HFF-Myc (cell line): ENCODE measurements around the gene KIF26A.
"Not testable (repeated sequence)": the region's sequence is repeated elsewhere in the genome, so short reads cannot be mapped to it uniquely, and the experiment has no call there.

Experiments
- DNase-seq: peaks from one replicate; pipeline ENCODE4 v3.0.0-alpha.2; 2011; ENCODE audit warnings: low read depth; ENCODE audit errors: extremely low read depth
- H3K4me3 ChIP-seq: replicated peaks from 2 replicates; pipeline ENCODE4 v1.5.1; 2011; ENCODE audit warnings: low read depth, mild to moderate bottlenecking, control low read depth, low read length
- TF ChIP-seq, protein P1 (sequence below): IDR thresholded peaks from 2 replicates; pipeline ENCODE4 v1.5.1; 2012; ENCODE audit warnings: mild to moderate bottlenecking, low read depth, low read length, control low read depth; ENCODE audit errors: missing control alignments

Gene KIF26A

DNA sequence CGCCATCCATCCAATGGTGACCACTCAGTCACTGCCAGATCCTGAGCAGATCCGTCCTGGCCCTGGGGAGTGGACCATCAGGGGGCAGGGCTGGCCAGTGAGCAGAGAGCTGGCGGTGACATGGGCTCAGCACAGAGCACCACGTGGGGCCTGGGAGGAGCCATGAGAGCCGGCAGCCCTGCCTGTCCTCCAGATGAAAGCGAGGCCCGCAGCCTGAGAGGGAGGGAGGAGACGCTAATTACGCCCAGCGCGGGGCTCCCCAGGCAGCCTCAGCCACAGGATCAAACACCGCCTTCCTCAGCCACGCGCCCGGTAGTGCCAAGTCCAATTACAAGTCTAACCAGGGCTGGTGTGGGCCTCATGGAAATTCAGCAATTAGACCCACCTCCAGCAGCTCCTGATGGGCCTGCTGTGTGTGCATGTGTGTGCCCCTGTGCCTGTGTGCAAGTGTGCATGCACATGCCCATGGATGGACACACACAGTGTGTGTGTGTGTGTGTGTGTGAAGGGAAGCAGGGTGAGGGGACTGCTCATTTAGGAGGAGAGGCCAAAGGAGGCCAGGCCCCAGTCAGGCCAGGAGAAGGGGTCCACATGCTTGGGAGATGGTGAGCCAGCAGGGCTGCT lies 68.0 kb downstream of the KIF26A start:
- no peak overlapping the region for H3K4me3 ChIP-seq
- TF ChIP-seq, protein P1, sequence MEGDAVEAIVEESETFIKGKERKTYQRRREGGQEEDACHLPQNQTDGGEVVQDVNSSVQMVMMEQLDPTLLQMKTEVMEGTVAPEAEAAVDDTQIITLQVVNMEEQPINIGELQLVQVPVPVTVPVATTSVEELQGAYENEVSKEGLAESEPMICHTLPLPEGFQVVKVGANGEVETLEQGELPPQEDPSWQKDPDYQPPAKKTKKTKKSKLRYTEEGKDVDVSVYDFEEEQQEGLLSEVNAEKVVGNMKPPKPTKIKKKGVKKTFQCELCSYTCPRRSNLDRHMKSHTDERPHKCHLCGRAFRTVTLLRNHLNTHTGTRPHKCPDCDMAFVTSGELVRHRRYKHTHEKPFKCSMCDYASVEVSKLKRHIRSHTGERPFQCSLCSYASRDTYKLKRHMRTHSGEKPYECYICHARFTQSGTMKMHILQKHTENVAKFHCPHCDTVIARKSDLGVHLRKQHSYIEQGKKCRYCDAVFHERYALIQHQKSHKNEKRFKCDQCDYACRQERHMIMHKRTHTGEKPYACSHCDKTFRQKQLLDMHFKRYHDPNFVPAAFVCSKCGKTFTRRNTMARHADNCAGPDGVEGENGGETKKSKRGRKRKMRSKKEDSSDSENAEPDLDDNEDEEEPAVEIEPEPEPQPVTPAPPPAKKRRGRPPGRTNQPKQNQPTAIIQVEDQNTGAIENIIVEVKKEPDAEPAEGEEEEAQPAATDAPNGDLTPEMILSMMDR: no peak
- DNase-seq: no peak

- DNase-seq: no peak
- H3K4me3 ChIP-seq: no peak overlapping the region
- TF ChIP-seq, protein P1: no peak
These were observed 69.0 kb downstream of the KIF26A start for GRCh38 chr14:104207142-104208014.

GRCh38 chr14:104208015-104208295 lies 69.6 kb downstream of the KIF26A start:
- not testable (repeated sequence) for H3K4me3 ChIP-seq, DNase-seq

- not testable (repeated sequence) for H3K4me3 ChIP-seq, DNase-seq
These were observed 69.9 kb downstream of the KIF26A start for GRCh38 chr14:104208331-104208730.

- not testable (repeated sequence) for H3K4me3 ChIP-seq
These were observed 70.7 kb downstream of the KIF26A start for GRCh38 chr14:104209071-104209470.

DNA sequence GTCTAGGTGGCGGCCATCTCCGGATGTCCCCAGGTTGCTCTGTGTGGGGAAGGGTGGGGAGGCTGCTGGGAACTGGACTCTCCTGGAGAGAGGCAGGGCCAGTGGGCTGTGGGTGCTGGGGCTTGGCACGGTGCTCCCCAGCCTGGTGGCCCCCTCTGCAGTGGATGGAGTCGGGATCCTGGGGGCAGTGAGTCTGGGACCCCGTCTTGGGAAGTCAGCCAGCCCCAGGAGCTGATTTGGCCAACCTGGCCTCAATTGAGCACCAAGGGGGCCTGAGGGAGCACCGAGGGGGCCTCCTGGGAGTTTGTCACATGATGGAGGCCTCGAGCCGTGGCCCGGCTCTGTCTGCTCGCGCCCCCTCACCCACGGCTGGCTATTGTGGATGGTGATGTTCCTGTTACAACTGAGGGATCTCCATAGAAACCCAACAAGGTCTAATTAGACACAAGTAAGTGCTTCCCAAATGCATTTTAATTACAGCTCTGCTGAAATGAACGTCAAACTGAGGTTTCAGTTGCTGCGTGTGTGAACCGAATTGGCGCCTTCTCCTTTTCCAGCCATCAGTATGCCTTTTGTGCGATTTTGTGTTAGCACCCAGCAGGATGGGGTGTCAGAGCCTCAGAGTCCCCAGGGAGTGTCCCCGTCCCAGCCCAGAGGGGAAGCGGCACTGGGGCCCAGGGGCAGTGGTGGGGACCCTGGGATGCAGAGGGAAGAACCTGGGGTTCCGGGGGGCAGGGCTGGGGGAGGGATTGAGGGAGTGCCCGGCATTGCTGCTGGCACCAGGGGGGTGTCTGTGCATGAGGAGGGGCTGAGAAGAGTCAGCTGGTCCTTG lies 71.8 kb downstream of the KIF26A start:
- no peak overlapping the region for H3K4me3 ChIP-seq
- TF ChIP-seq, protein P1: no peak

More at GRCh38 chr14:104209071-104209470, 70.7 kb downstream of the KIF26A start:
- not testable (repeated sequence) for DNase-seq

DNA sequence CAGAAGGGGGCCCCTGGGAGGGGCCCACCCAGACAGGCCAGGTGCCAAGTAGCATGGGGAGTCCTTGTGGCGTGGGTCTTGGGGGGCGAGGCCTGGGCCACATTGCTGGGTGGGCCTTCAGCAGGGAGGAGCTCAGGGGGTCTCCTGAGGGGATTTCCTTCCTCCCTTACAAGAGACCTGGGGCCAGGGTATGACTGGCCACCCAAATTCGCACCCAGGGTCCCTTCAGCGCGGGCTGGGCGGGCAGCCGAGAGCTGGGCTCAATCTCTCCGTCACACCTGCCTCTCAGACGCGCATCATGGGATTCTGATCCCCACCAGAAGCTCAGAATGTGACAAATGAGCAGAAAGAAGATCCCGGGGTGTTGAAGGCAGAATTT lies 72.4 kb downstream of the KIF26A start:
- H3K4me3 ChIP-seq: no peak overlapping the region
- TF ChIP-seq, protein P1: no peak
- DNase-seq: no peak

More for the DNA sequence above, 71.8 kb downstream of the KIF26A start:
- DNase-seq: no peak

- no peak overlapping the region for H3K4me3 ChIP-seq
- TF ChIP-seq, protein P1: no peak
- DNase-seq: no peak
These were observed 72.8 kb downstream of the KIF26A start for GRCh38 chr14:104211215-104211614.
